ENCODE measurements around the gene TP63. TPM values are rescaled to one million over a fixed set of nuclear protein-coding genes. Genes with fewer than 3 reads are reported as not detected.
A peak's percentile ranks its signal among the peaks of the same experiment; 100 is the strongest.

TP63 gene
- total and polyA plus RNA-seq, 2 experiments from 2014 or later: not detected

- Mint-ChIP-seq H3K9me3 (no peaks in the 10 kb centered on the region), H3K36me3 (ENCODE audit: low read depth) (no peaks in the 10 kb centered on the region), H3K4me3 (no peak overlapping the region), H3K27me3 (ENCODE audit: insufficient read depth, low read depth, poor library complexity) (no peaks in the 10 kb centered on the region), H3K4me1 (peaks cover 14% of the 10 kb centered on the region), H3K27ac (no peak overlapping the region)
- ATAC-seq: no peak
- no peaks in the 10 kb centered on the region for H3K27me3 ChIP-seq (ENCODE audit: insufficient read depth)
- peaks cover 7% of the 10 kb centered on the region for H3K4me1 ChIP-seq (ENCODE audit: insufficient read depth)
- H3K36me3 ChIP-seq (ENCODE audit: insufficient read depth): no peaks in the 10 kb centered on the region
- TF ChIP-seq, protein P1, sequence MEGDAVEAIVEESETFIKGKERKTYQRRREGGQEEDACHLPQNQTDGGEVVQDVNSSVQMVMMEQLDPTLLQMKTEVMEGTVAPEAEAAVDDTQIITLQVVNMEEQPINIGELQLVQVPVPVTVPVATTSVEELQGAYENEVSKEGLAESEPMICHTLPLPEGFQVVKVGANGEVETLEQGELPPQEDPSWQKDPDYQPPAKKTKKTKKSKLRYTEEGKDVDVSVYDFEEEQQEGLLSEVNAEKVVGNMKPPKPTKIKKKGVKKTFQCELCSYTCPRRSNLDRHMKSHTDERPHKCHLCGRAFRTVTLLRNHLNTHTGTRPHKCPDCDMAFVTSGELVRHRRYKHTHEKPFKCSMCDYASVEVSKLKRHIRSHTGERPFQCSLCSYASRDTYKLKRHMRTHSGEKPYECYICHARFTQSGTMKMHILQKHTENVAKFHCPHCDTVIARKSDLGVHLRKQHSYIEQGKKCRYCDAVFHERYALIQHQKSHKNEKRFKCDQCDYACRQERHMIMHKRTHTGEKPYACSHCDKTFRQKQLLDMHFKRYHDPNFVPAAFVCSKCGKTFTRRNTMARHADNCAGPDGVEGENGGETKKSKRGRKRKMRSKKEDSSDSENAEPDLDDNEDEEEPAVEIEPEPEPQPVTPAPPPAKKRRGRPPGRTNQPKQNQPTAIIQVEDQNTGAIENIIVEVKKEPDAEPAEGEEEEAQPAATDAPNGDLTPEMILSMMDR (conservative IDR thresholded peaks at IDR 0.05; ENCODE audit: low read depth in 2 of 2): no peak
- TF ChIP-seq ZNF462 (CRISPR knock-in tag; IDR thresholded peaks at IDR 0.05): no peak
- no peak for TF ChIP-seq EZH2phosphoT487 (IDR thresholded peaks at IDR 0.05; ENCODE audit: unreplicated experiment)
- TF ChIP-seq ZNF114 (CRISPR knock-in tag; IDR thresholded peaks at IDR 0.05): no peak
- DNase-seq (ENCODE audit: low spot score): no peak
- no peak overlapping the region for H3K4me3 ChIP-seq
- no peaks in the 10 kb centered on the region for H4K20me1 ChIP-seq (replicated peaks; ENCODE audit: insufficient read depth)
- H3F3A ChIP-seq (replicated peaks; ENCODE audit: low read depth): no peaks in the 10 kb centered on the region
- H3K9me2 ChIP-seq (ENCODE audit: insufficient read depth): peaks cover 11% of the 10 kb centered on the region; the same call in 1 of the 2 replicates
- H3K27ac ChIP-seq (ENCODE audit: low read depth): no peak overlapping the region
- H3K4me2 ChIP-seq: no peak overlapping the region
- no peaks in the 10 kb centered on the region for H3K79me2 ChIP-seq (replicated peaks; ENCODE audit: insufficient read depth)
- no peak overlapping the region for H2AFZ ChIP-seq
Observed at GRCh38 chr3:189911001-189911400, 279.8 kb downstream of the TP63 start.

DNA sequence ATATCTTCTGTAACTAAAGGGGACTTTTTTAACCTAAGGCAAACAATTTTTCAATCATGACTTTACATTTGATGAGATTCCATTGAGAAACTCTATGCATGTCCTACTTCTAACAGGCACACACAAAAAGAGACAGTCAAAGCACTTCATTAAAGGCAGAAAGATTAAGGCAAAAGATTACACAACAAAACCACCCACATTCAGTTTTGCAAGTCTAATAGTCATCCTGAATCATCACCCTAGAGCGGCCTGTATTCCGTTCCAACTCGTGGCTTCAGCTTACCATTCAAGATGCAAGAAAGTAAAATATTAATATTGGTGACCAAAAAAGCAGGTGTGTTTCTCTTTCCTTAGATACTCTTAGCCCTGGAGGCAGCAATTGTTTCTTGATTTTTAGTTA is 283.6 kb downstream of the TP63 start:
- no peaks in the 10 kb centered on the region for H3K27me3 ChIP-seq (ENCODE audit: insufficient read depth)
- H4K20me1 ChIP-seq (replicated peaks; ENCODE audit: insufficient read depth): no peaks in the 10 kb centered on the region
- H3K4me3 ChIP-seq: no peak overlapping the region
- H3K4me3 Mint-ChIP-seq: no peak overlapping the region
- no peaks in the 10 kb centered on the region for H3K79me2 ChIP-seq (replicated peaks; ENCODE audit: insufficient read depth)
- H3K4me1 Mint-ChIP-seq: peaks cover 24% of the 10 kb centered on the region
- no peak overlapping the region for H3K4me2 ChIP-seq
- no peaks in the 10 kb centered on the region for H3K36me3 ChIP-seq (ENCODE audit: insufficient read depth)
- no peak for DNase-seq (ENCODE audit: low spot score)
- no peak overlapping the region for H3K27ac ChIP-seq (ENCODE audit: low read depth)
- H3F3A ChIP-seq (replicated peaks; ENCODE audit: low read depth): no peaks in the 10 kb centered on the region
- 0 out of 2 replicates have a peak overlapping the region, but pooled peaks have one; percentile 3 for H2AFZ ChIP-seq
- H3K4me1 ChIP-seq (ENCODE audit: insufficient read depth): peaks cover 10% of the 10 kb centered on the region
- H3K9me3 Mint-ChIP-seq: no peaks in the 10 kb centered on the region
- ATAC-seq: no peak
- H3K36me3 Mint-ChIP-seq (ENCODE audit: low read depth): no peaks in the 10 kb centered on the region
- no peaks in the 10 kb centered on the region for H3K9me2 ChIP-seq (ENCODE audit: insufficient read depth)
- H3K27me3 Mint-ChIP-seq (ENCODE audit: insufficient read depth, low read depth, poor library complexity): no peaks in the 10 kb centered on the region
- no peak overlapping the region for H3K27ac Mint-ChIP-seq
- TF ChIP-seq ZNF114 (CRISPR knock-in tag; IDR thresholded peaks at IDR 0.05): no peak
- no peak for TF ChIP-seq EZH2 (IDR thresholded peaks at IDR 0.05; ENCODE audit: low read depth, unreplicated experiment)
- TF ChIP-seq EZH2phosphoT487 (IDR thresholded peaks at IDR 0.05; ENCODE audit: unreplicated experiment): no peak

Data from GM23338 (cell line).